Activated CD4-positive, alpha-beta T cell treated with anti-CD3 and anti-CD28 coated beads for 48 hours (primary cell): Measurements from ENCODE around the gene PRAMEF1.
"Not testable (repeated sequence)": the region's sequence is repeated elsewhere in the genome, so short reads cannot be mapped to it uniquely, and the experiment has no call there.

Experiments
- DNase-seq: peaks from one replicate; pipeline ENCODE4 v3.0.0-alpha.2; 2020

Gene PRAMEF1, protein sequence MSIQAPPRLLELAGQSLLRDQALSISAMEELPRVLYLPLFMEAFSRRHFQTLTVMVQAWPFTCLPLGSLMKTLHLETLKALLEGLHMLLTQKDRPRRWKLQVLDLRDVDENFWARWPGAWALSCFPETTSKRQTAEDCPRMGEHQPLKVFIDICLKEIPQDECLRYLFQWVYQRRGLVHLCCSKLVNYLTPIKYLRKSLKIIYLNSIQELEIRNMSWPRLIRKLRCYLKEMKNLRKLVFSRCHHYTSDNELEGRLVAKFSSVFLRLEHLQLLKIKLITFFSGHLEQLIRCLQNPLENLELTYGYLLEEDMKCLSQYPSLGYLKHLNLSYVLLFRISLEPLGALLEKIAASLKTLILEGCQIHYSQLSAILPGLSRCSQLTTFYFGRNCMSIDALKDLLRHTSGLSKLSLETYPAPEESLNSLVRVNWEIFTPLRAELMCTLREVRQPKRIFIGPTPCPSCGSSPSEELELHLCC

DNA sequence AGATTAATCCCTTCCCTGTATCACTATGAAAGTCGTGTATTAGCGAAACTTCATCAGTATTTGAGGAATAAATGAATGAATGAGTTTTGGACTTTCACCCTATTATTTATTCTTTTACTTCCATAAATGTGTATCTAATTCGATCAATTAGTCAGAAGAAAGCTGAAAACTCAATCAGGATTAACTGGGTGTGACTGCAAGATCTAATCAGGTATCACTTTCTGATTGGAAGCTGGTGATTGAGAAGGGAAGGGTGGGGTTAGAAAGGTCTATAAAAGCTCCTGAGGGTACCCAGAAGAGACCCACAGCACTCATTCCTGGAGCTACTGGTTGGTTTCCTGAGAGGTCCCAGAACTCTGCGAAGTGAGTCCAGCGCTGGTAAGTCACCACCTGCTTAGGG is at the start of gene PRAMEF1:
Gene PRAMEF1, plus strand, starts transcription at position 301 of the 400 bp plus-strand sequence. CDS start 1,831 bp downstream, outside the sequence.
- not testable (repeated sequence) for DNase-seq

DNA sequence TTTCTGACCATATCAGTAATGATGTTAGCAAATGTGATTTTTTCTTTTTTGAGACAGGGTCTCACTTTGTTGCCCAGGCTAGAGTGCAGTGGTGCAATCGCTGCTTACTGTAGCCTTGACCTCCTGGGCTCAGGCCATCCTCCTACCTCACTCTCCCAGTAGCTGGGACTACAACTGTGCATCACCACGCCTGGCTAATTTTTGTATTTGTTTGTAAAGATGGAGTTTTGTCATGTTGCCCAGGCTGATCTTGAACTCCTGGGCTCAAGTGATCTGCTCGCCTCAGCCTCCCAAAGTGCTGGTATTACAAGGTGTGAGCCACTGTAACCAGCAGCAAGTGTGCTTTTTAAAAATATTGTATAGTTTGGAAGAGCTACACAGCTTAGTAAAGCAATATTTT is 49.3 kb upstream of the PRAMEF1 start:
- DNase-seq: no peak

DNA sequence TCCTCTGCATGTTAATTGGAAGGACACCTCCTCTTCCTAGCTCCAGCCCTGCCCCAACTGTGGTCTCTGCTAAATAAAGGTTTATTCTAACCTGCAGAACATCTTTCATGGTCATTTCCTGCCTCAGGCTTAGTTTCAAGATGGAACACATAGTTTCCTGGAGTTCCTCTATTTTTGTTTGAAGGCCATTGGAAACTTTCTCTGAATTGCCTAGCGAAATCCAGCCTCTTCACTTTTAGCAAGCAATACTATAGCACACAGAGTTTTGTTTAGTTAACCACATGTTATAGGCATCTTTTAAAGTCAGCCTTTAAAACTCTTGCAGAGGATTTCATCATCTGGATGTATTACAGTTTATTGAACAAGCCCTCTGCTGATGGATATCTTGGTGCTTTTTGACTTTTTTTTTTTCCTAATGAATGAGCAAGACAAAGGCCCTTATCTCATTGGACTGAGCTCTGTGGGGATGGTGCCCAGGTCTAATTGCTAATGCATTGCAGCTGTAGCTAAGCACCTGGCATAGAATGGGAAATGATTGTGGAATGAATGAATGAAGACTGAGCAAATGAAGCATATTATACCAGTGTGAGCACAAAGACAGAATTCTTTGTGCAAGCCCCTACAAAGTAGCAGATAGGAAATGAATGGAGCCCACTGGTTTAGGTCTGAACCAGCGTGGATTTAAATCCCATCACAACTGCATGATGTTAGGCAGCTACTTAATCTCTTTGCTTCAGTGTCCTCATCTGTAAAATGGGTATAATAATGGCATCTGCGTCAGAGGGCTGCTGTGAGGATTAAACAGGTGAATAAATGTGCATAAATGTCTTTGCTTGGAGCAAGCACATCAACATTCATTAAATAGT is 45.8 kb upstream of the PRAMEF1 start:
- DNase-seq: no peak

DNA sequence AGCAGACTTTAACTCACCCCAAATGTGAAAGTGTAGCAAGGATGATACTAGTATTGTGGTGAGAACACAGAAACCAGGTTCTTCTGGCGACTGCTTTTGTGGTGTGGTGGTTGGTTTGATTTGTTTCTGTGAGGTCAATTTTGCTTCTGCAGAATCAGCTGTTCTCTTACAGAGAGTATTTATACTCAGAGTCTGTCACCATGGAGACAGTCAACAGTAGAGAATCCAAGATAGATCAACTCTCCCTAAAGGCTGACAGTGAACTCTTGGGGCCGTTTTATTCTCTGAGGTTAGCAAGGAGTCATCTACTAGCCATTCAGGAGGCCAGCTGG is 45.2 kb upstream of the PRAMEF1 start, which contains the start of gene CFAP107:
Gene CFAP107, plus strand, starts transcription at position 209 of the 332 bp plus-strand sequence. CDS start 231 bp downstream, outside the sequence.
- no peak for DNase-seq

DNA sequence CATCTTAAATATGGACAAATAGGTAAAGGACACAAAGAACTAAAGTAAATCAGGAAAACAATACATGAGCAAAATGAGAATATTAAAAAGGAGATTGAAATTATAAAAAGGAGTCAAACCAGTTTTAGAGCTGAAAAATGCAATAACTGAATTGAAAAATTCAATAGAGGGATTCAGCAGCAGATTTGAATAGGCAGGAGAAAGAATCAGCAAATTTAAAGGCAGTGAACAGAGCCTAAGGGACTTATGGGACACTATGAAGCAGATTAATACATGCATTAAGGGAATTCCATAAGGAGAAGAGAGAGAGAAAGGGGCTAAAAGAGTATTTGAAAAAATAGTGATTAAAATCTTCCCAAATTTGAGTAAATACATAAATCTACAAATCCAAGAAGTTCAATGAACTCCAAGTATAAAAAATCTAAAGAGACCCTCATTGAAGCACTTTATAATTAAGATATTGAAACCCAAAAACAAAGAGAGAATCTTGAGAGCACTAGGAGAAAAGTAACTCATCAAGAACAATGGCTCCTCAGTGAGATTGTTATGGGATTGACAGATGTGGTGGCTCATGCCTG is 42.3 kb upstream of the PRAMEF1 start:
- DNase-seq: no peak

DNA sequence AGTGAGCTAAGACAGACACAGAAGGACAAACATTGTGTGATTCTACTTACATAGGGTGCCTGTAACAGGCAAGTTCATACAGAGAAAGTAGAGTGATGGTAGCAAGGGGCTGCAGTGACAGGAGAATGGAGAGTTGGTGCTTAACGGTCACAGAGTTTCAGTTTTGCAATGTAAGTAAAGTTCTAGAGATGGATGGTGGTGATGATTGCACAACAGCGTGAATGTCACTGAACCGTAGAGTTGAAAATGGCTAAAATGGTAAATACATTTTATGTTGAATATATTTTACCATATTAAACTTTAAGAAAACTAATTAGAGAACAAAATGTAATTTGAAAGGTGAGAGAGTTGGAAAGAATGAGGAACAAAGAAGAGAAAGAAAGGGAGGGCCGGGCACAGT is 36.5 kb upstream of the PRAMEF1 start:
- no peak for DNase-seq

DNA sequence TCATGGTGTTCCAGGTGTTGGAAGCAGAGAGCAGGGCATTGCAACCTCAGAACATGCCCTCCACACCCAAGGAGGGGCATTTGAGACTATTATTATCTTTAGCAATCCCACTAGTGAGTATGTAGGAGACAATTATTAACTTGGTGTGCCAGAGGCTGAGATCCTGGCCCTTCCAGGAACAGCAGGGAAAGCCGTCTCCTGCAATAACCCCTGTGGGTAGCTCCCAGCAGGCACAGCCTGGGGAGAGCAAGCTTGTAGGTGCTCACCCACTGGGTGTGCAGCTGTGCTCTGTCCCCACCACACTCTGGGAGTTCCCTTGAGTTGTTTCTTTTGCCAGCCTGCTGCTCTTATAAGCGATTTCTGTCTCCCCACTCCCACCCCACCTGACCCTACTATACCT is 34.9 kb upstream of the PRAMEF1 start:
- no peak for DNase-seq

DNA sequence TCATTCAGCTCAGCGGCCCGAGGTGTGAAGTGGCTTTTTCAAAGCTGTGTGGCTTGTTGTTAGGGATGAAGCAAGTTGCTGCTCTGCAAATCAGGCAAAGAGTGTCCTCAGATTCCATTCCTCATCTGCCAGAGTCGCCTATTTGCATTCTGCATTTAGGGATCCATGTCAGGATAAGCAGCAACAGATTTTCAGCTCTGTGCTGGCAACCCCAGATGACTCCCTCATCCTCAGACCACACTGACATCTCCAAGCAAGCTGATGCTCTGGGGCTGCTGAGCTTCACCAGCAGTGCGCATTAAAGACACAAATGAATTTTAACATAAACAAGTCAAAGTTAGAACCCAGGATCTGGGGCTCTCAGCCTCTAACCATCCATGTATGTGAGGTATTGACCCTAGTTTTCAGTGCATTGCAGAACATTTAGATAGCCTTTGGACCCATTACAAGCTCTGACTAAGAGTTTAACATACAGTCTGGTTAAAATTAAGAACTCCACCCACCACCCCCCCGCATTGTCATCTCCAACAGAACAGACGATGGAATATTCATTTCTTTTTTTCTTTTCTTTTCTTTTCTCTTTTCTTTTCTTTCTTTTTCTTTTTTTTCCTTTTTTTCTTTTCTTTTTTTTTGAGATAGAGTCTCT is 34.3 kb upstream of the PRAMEF1 start:
- DNase-seq: no peak

DNA sequence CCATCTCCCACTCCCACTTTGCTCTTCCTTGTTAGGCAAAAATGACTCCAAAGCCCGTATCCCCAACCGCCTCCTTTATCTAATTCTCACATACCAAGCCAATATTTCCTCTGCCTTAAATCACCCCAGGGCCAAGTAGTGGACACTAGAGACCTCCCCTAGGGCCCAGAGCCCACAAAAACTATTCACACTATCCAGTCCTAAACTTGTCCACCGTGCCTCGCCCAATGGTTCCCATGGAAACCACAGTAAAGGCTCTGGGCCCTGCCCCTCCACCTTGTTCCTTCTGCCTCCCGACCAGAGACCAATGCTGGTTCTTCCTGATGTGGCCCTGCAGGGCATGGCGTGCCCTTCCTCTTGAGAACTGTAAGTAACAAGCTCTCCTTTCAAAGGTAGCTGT is 33.4 kb upstream of the PRAMEF1 start:
- DNase-seq: no peak

DNA sequence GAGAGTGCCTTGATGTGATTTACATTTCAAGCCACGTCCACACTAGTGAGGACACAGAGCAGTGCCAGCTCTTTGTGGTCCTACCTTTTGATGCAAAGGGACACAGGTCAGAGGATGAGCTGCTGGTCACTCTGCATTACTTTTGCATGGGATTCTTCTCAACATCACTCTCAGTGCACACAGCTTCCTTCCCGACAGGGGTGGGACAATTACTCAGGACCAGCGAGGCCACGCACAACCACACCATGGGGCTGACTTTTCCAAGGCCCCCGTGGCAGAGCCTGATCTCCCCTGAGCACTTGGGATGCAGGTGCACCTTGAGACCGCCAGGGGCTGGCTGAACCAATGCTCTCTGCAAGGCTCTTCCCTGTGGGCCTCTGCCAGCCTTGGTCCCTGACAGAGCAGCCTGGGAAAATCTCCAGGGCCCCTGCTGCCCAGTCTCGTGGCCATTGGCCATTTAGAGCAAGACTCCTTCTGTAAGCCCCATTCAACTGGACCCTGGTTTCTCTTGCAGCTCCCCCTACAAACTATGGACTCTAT is 30.9 kb upstream of the PRAMEF1 start:
- no peak for DNase-seq

DNA sequence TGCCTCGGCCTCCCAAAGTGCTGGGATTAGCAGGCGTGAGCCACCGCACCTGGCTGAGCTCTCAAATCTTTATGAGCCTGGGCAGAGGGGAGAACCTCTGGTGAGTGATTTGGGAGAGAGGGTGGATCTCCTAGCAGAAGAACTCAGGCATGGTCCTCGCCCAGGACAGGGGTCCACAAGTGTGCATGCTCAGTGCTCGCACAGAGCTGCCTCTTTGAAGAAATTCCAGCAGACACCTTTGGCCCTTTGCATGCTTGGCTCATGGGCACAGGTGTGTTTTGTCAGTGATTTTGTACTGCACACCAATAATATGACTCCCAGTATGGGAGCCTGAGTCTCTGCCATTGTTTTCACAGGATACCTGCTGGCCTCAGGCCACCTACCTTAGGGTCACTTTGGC is 29.4 kb upstream of the PRAMEF1 start:
- DNase-seq: no peak

DNA sequence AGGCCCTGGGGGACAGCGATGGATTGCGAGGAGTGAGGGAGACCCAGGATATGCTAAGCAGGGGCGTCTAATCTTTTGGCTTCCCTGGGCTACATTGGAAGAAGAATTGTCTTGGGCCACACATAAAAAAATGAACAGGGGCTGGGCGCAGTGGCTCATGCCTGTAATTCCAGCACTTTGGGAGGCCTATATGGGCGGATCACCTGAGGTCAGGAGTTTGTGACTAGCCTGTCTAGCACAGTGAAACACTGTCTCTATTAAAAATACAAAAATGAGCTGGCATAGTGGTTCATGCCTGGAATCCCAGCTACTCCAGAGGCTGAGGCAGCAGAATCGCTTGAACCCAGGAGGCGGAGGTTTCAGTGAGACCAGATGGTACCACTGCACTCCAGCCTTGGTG is 28.4 kb upstream of the PRAMEF1 start:
- DNase-seq: no peak

DNA sequence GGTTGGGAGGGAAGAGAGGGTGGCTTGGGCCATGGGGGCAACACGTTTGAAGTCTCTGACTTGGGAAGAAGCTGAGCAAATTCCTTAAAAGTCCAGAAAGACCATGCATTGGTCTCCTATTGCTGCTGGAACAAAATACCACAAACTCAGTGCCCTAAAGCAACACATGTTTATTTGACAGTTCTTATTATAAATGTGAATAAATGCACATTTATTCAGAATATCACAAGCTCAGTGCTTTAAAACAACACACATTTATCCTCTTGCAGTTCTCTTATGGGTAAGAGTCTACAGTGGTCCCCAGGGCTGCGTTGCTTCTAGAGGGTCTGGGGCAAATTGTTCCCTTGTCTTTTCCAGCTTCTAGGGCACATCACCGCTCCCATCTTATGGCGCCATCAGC is 27.7 kb upstream of the PRAMEF1 start:
- no peak for DNase-seq

DNA sequence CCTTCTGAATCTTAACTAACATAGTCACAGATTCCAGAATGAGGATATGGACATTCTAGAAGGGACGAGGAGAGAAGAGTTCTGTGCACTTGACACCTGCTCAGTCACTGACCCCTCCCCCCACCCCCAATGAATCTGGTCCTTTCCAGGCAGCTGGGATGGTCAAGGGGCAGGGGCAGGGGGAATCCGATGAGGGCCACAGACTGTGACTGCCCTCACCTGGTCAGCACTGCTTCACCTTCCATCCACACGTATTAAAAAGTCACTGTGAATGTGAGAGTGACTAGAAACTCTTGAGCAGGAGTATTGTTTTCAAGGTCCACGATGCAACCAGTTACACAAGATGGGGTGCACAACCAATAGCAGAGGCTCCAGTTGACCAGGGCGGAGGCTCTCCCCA is 27.2 kb upstream of the PRAMEF1 start:
- DNase-seq: no peak

DNA sequence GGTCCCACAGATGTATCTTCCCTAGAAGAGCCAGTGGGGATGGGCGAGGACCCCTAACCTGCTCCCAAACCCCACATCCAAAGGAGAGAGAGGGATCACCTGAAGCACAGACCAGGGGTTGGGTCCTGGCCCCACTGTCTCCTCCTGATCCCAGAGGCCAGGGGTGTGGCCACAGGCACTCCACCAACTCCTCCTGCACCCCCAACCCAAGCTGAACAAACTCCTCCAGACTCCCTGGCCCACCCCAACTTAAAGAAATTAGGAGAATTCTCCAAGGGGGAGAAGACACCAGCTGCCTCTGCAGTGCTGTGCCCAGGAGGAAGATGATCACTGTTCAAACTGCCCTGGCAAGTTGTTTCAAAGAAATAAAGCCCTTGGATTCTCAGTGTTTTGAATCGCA is 22.2 kb upstream of the PRAMEF1 start:
- DNase-seq: no peak

DNA sequence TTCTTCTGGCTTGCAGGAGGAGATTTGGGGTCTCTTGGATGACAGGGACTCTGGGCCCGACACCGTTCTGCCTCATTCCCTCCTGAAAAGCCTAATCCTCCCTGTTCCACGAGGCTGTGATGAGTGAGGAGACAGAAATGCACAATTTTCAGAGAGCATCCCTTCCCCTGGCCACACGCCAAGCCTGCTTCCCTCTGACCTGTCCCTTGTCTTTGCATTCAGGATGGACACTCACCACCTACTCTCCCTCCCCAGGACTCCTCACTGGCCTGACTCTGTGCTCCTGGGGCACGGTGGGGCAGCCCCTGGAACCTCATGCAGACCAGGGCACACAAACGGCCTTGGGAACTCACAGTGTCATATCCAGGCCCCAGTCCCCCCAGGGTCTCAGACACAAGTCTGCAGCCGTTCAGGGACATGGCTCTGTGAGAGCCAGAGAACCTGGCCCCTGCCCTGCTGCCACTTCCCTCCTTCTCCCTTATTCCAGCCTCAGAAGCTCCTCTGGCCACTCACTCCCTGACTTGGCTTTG is 21.2 kb upstream of the PRAMEF1 start:
- no peak for DNase-seq

DNA sequence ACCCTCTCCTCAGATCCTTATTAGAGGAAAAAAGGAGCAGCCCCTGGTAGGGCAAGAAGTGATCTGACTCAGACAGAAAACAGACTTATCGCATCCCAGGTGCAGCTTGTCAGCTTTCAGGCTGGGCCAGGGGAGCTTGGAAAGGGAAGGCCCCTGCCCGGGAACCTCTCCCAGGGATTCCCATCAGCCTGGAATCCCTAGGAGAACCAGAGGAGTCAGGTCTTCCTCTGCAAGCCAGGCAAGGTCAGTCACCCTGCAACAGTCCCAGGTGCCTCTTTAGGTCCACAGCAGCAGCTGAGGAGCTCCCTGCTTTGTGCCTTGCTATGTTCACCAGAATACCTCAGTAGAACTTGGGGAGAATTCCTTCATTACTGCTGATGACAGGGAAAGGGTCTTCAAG is 20.6 kb upstream of the PRAMEF1 start:
- no peak for DNase-seq

DNA sequence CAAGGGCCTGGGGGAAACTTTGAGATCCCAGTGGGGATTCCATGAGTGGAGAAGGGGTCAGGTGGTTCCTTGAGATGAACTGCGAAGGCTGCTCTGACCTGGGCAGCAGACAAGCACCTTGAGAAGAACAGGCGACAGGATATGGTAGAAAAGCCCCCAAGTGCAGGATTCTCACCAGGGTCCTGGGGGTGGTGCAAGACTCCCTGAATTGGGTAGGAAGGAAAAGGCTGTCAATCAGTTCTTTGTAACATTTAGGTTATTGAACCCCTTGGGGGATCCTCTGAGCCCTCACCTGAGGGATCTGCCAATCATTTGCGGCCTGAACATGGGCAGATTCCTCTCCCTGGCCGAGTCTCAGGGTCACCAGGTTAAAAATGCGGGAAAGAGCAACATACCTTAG is 20.0 kb upstream of the PRAMEF1 start:
- DNase-seq: no peak

DNA sequence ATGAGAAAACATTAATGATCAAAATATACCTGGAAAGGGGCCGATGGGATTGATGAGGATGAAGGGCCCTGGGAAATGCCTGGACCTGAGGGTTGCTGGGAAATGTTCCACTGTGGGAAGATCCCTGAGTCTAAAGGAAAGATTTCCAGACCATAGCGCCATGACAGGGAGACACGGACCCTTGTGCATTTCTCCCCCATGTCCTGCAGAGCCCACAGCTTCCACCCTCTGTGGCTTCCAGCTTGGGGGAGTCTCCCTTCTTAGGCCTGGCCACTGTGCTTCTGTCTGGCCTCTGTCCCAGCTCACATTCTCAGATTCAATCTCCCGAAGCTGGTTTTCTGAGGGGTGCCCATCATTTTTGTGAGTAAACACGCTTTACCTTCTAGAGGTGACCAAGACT is 18.7 kb upstream of the PRAMEF1 start:
- no peak for DNase-seq

DNA sequence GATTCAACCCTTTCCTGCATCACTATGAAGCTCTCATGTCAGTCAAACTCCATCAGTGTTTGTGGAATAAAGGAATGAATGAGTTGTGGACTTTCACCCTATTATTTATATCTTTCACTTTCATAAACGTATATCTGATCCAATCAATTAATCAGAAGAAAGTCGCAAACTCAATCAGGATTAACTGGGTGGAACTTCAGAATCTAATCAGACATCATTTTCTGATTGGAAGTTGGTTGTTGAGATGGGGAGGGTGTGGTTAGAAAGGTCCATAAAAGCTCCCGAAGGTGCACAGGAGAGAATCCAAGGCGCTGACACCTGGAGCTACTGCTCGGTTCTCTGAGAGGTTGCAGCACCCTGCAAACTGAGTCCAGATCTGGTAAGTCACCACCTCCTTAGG is 17.8 kb upstream of the PRAMEF1 start, which contains the start of gene PRAMEF12:
Gene PRAMEF12, plus strand, starts transcription at position 301 of the 400 bp plus-strand sequence. CDS start 1,130 bp downstream, outside the sequence.
- no peak for DNase-seq

DNA sequence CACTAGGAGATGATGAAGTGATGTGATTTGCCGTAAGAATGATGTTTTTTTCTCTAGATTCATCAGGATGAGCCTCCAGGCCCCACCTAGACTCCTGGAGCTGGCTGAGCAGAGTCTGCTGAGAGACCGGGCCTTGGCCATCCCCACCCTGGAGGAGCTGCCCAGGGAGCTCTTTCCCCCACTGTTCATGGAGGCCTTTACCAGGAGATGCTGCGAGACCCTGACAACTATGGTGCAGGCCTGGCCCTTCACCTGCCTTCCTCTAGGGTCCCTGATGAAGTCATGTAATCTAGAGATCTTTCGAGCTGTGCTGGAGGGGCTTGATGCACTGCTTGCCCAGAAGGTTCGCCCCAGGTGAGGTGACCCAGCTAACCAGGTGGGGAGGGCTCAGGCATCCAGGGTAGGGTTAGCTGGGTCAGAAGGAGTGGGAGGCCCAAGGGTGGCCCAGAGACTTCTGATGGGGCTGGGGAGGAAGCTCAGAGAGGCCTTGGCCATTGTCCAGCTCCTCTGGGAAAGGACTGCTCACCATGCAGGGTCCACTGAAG is 16.3 kb upstream of the PRAMEF1 start:
- DNase-seq: no peak

DNA sequence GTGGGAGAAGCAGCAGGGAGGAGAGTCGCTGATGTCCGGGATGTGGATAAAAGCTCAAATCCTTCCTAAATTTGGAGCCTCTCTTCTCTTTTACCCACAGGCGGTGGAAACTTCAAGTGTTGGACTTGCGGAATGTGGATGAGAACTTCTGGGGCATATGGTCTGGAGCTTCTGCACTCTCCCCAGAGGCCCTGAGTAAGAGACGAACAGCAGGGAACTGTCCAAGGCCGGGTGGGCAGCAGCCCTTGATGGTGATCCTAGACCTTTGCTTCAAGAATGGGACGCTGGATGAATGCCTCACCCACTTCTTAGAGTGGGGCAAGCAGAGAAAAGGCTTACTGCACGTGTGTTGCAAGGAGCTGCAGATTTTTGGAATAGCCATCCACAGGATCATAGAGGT is 15.8 kb upstream of the PRAMEF1 start:
- DNase-seq: no peak
